ENCODE data around the gene ADCY5. TPM values are rescaled to one million over a fixed set of nuclear protein-coding genes. Genes with fewer than 3 reads are reported as not detected.
"Not testable (repeated sequence)": the region's sequence is repeated elsewhere in the genome, so short reads cannot be mapped to it uniquely, and the experiment has no call there.

ADCY5 gene
- total RNA-seq, 4 donors from 2014 or later, result 0.46 to 3.5 (median 1.3) TPM

GRCh38 chr3:123246866-123247265 is 202.0 kb downstream of the ADCY5 start:
- WGBS, 2 donors, result 59 to 60% methylated on average over 3 of the region's 3 CpGs
- DNase-seq (ENCODE audit: low spot score in 2 of 2), result no peak
- TF ChIP-seq POLR2A (IDR thresholded peaks at IDR 0.05) (no peak), CTCF (IDR thresholded peaks at IDR 0.05) (no peak)
- intact Hi-C loops (cut with DNase I; ENCODE audit: low total_unique reads), result loop anchor here (2.0 kb wide), 1 partner anchor 42 kb away; no protein-coding TSS in a partner anchor
- H3K4me3 ChIP-seq (ENCODE audit: low read depth, poor library complexity, severe bottlenecking), result no peak overlapping the region

DNA sequence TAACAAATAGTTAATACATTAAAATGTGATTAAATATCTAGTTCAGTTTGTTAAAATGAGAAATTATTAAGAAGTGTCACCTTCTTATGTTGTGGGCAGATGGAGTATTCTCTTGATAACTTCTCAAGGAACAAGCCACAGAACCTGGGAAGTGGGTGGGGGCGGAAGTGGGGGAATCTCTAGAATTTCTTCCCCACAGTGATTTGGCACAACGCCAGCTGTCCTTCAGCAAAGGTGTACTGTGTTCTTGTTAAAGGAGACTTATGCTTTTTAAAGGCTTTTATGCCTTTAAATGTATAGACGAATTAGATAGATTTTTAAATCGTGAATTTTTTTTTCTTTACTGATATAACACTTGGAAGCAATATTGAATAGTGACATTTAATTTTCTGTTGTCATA is 204.8 kb downstream of the ADCY5 start:
- TF ChIP-seq CTCF (IDR thresholded peaks at IDR 0.05) (no peak), POLR2A (IDR thresholded peaks at IDR 0.05) (no peak)
- intact Hi-C loops (cut with DNase I; ENCODE audit: low total_unique reads), result no loop called here
- no peak overlapping the region for H3K4me3 ChIP-seq (ENCODE audit: low read depth, poor library complexity, severe bottlenecking)
- DNase-seq (ENCODE audit: low spot score in 2 of 2), result no peak
- 61 to 66% methylated on average over 4 of the region's 4 CpGs for WGBS, 2 donors

DNA sequence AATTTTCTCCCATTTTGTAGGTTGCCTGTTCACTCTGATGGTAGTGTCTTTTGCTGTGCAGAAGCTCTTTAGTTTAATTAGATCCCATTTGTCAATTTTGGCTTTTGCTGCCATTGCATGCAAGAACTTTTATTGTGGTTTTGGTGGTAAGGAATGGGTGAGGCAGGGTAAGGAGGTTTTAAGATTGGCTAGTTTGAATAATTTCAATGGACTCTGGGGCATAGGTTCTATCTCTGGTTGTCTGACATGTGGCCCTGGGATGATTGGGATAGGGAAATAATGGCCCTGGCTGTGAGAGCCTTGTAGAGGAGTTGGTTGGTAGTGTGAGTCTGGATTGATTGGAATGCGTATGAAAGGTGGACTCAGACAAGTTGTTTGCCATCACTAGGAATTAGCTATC is 209.1 kb downstream of the ADCY5 start:
- DNase-seq (ENCODE audit: low spot score in 2 of 2), result no peak
- WGBS, 2 donors, result 96 to 100% methylated on average over 1 of the region's 1 CpG
- intact Hi-C loops (cut with DNase I; ENCODE audit: low total_unique reads), result no loop called here
- TF ChIP-seq CTCF (IDR thresholded peaks at IDR 0.05) (no peak), POLR2A (IDR thresholded peaks at IDR 0.05) (no peak)
- no peak overlapping the region for H3K4me3 ChIP-seq (ENCODE audit: low read depth, poor library complexity, severe bottlenecking)

DNA sequence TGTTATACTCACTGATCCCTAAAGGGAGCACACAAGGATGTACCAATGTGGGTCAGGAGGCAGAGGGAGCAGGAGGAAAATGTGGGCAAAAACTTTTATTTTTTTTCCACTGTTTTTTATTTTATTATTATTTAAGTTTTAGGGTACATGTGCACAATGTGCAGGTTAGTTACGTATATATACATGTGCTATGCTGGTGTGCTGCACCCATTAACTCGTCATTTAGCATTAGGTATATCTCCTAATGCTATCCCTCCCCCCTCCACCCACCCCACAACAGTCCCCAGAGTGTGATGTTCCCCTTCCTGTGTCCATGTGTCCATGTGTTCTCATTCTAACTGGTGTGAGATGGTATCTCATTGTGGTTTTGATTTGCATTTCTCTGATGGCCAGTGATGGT is 209.7 kb downstream of the ADCY5 start:
- DNase-seq (ENCODE audit: low spot score in 2 of 2); intact Hi-C loops (cut with DNase I; ENCODE audit: low total_unique reads); H3K4me3 ChIP-seq (ENCODE audit: low read depth, poor library complexity, severe bottlenecking): not testable (repeated sequence)
- WGBS, 2 donors, result 95 to 96% methylated on average over 2 of the region's 2 CpGs

DNA sequence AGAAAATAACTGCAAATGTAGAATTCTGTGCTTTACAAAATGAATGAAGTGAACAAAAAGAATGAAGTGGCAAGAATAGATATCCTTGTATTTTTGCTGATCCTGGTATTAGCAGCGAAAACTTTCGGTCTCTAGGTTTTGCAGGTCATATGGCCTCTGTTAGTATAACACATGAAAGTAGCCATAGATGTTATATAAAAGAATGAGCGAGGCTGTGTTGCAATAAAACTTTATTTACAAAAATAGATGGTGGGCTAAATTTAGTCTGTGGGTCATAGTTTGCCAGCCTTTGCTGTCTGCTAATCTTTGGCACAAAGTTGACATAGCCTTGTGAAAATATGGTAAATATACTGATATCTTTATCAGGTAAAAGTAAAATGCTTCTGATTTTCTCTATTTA is 212.0 kb downstream of the ADCY5 start:
- no peak overlapping the region for H3K4me3 ChIP-seq (ENCODE audit: low read depth, poor library complexity, severe bottlenecking)
- TF ChIP-seq CTCF (IDR thresholded peaks at IDR 0.05), result no peak
- TF ChIP-seq POLR2A (IDR thresholded peaks at IDR 0.05), result no peak
- intact Hi-C loops (cut with DNase I; ENCODE audit: low total_unique reads), result no loop called here
- 96 to 97% methylated on average over 3 of the region's 3 CpGs for WGBS, 2 donors
- no peak for DNase-seq (ENCODE audit: low spot score in 2 of 2)

Other genes with a start within 250 kb of the ADCY5 start
- 10 to 100 TPM; 20.4 to 37.4 (median 28.2) TPM for gene SEC22A, start 247.1 kb downstream of the ADCY5 start, total RNA-seq
- 10 to 100 TPM; 29.3 to 56.4 (median 40.2) TPM for gene HACD2, start 136.0 kb upstream of the ADCY5 start, total RNA-seq

Measured in lower leg skin (tissue), 4 donors.